Kidney (tissue), 14 donors: Measurements from ENCODE around the gene RREB1. TPM values are rescaled to one million over a fixed set of nuclear protein-coding genes. Genes with fewer than 3 reads are reported as not detected.

Source experiments
- DNase-seq, 5 donors: peaks; one replicate each; pipeline ENCODE4 v3.0.0-alpha.2; 2013 to 2020
- FAIRE-seq: peaks from 2 replicates; lab custom pipeline; 2012; peaks lifted over from hg19 to GRCh38; lab: Jason Lieb, UNC
- H3K27ac ChIP-seq, 2 donors: one replicate each; pipeline ENCODE4 v1.7.0; 2013; ENCODE audit warnings: low read depth in 2 of 2, low read length in 2 of 2, inconsistent platforms in 1 of 2
- H3K27me3 ChIP-seq: one replicate; pipeline ENCODE4 v1.7.1; 2013; ENCODE audit warnings: low read length, inconsistent platforms; ENCODE audit not compliant: control insufficient read depth, insufficient read depth
- H3K36me3 ChIP-seq, 3 donors: one replicate each; pipeline versions ENCODE4 v1.7.0 to v1.7.1; 2013; ENCODE audit warnings: low read length in 3 of 3, control low read depth in 1 of 3, inconsistent platforms in 1 of 3; ENCODE audit not compliant: insufficient read depth in 3 of 3, control insufficient read depth in 2 of 3
- H3K4me1 ChIP-seq, 3 donors: one replicate each; pipeline versions ENCODE4 v1.7.0 to v1.7.1; 2013; ENCODE audit warnings: low read length in 3 of 3, inconsistent platforms in 1 of 3, low read depth in 1 of 3; ENCODE audit not compliant: control insufficient read depth in 2 of 3, insufficient read depth in 2 of 3
- H3K4me3 ChIP-seq, 3 donors: one replicate each; pipeline versions ENCODE4 v1.7.0 to v1.8.1; 2013; ENCODE audit warnings: low read length in 3 of 3, control low read depth in 1 of 3, inconsistent platforms in 1 of 3
- H3K9ac ChIP-seq, 3 donors: one replicate each; pipeline versions ENCODE4 v1.7.0 to v1.7.1; 2013; ENCODE audit warnings: low read length in 3 of 3, control low read depth in 1 of 3, inconsistent platforms in 1 of 3
- H3K9me3 ChIP-seq, 3 donors: one replicate each; pipeline versions ENCODE4 v1.7.0 to v1.7.1; 2013; ENCODE audit warnings: low read length in 3 of 3, control low read depth in 1 of 3, inconsistent platforms in 1 of 3; ENCODE audit not compliant: control insufficient read depth in 2 of 3, insufficient read depth in 1 of 3
- intact Hi-C: fragments of 100-400 bp; cut with DNase I; formaldehyde crosslinking; loops from one replicate; pipeline ENCODE4 v1.11.1; 2022
- polyA plus RNA-seq: library from polyadenylated mRNA; stranded (reverse); fragments of 350-450 nt; fragmentation: Illumina TruSeq; extraction: RNeasy Lipid Tissue Mini Kit (QIAGEN cat#74804); gene quantifications from one replicate; pipeline ENCODE4 v1.2.3, GENCODE V29; 2014; ENCODE audit warnings: low read depth, low replicate concordance; ENCODE audit not compliant: insufficient read depth
- total RNA-seq: library from RNA; stranded (reverse); fragmentation: NEBNext Ultra II Directional; extraction: Animal tissue kit (Norgen Biotek cat#: 25700); gene quantifications from one replicate; pipeline ENCODE4 v1.2.1, GENCODE V29; 2021
- TF ChIP-seq, protein P1 (sequence below): IDR thresholded peaks from 3 replicates; pipeline ENCODE4 v1.5.1; 2012; ENCODE audit warnings: mild to moderate bottlenecking, moderate library complexity, borderline replicate concordance; ENCODE audit not compliant: insufficient read depth; ENCODE audit errors: extremely low read depth
- donor health status: control.
- donor health status: control.
- donor health status: control.
- donor health status: control.
- donor health status: control.
- donor health status: DM: yes; HTN: yes; CAD: no.
- donor health status: Normal renal cell carcinoma (clear cell type).

The RREB1 gene
- total and polyA plus RNA-seq, 2 donors from 2014 or later = 5.9 to 56.5 TPM

DNA sequence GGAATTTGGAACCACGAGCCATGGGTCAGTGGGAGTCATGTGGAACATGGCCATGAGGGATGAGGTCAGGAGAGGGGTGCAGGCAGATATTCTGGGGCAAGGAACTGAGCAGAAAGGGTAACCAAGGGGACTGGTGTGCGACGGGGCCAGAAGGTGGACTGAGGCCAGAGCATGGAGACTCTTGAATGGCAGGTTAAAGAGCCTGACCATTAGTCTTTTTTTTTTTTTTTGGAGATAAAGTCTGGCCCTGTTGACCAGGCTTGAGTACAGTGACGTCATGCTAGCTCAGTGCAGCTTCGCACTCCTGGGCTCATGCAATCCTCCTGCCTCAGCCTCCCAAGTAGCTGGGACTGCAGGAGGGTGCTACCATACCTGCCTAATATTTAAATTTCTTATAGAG, 64.0 kb downstream of the RREB1 start:
- H3K4me1 ChIP-seq = peaks cover 3 to 45% (median 40%) of the 10 kb centered on the region in 3 donors
- TF ChIP-seq, protein P1, sequence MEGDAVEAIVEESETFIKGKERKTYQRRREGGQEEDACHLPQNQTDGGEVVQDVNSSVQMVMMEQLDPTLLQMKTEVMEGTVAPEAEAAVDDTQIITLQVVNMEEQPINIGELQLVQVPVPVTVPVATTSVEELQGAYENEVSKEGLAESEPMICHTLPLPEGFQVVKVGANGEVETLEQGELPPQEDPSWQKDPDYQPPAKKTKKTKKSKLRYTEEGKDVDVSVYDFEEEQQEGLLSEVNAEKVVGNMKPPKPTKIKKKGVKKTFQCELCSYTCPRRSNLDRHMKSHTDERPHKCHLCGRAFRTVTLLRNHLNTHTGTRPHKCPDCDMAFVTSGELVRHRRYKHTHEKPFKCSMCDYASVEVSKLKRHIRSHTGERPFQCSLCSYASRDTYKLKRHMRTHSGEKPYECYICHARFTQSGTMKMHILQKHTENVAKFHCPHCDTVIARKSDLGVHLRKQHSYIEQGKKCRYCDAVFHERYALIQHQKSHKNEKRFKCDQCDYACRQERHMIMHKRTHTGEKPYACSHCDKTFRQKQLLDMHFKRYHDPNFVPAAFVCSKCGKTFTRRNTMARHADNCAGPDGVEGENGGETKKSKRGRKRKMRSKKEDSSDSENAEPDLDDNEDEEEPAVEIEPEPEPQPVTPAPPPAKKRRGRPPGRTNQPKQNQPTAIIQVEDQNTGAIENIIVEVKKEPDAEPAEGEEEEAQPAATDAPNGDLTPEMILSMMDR = no peak
- peak overlapping the region in 1 of 3 donors; percentile 18 for H3K4me3 ChIP-seq
- intact Hi-C loops = no loop called here
- no peaks in the 10 kb centered on the region for H3K36me3 ChIP-seq
- H3K27me3 ChIP-seq = no peaks in the 10 kb centered on the region
- peak overlapping the region; percentile 53 to 80 for H3K27ac ChIP-seq
- no peak overlapping the region for H3K9ac ChIP-seq
- no peaks in the 10 kb centered on the region for H3K9me3 ChIP-seq
- no peak for FAIRE-seq
- DNase-seq = no peak

DNA sequence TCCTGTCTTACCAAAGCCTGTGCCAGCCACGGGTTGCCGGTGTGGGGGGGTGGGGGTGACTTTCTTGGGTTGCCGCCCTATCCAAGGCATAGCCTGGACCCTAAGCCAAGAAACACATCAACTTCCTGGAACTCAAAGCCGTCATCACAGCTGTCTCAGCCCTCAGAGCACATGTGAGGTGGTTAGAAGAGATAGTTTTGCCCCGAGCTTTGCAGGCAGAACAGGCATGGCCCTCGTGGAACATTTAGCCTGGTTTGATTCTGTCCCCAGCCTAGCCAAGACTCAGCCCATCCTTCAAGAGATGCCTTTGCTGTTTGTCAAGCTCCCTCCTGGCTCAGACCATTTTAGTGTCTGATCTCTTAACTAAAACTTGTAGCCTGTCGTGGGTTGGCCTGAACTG, 64.9 kb downstream of the RREB1 start:
- Histone ChIP-seq H3K27me3 (no peaks in the 10 kb centered on the region), H3K27ac (peak overlapping the region; percentile 39 to 62), H3K9me3 (no peaks in the 10 kb centered on the region), H3K36me3 (peaks cover 0 to 2% (median 0%) of the 10 kb centered on the region in 3 donors), H3K4me1 (peaks cover 3 to 41% (median 37%) of the 10 kb centered on the region in 3 donors), H3K4me3 (no peak overlapping the region), H3K9ac (no peak overlapping the region)
- TF ChIP-seq, protein P1 = no peak
- no peak for FAIRE-seq
- no peak for DNase-seq
- intact Hi-C loops = no loop called here

DNA sequence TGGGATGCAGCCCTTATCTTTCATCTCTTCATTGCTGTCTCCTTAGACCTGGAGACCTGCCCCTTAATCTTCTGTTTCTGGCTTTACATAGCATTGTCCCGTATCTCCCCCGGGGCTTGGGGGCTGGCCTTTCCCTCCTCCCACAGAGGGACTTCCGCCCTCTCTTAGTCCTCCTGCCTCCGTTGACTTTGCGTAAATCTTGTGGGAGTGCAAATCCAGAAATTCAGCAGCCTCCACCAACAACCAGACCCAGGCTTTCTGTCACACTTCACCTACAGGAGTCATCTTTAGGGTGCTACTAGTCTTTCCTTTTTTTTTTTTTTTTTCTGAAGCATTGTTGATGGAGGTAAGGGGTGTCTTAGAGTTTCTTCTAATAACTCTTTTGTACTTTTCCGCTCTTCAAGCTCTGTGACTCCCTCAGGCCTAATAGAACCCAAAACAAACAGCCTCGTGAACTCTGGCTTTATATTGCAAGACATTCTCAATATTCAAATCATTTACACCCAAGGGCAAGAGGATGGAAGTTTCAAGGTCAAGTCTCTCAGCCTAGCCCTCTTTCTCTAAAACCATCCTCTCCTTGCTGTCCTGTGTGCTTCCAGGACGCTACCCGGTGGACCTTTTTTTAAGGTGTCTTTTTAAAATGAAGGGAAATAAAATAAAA, 66.2 kb downstream of the RREB1 start:
- FAIRE-seq = no peak
- Histone ChIP-seq H3K27ac (peak overlapping the region; percentile 39 to 44), H3K36me3 (peaks cover 0 to 5% (median 5%) of the 10 kb centered on the region in 3 donors), H3K4me1 (peaks cover 3 to 30% (median 28%) of the 10 kb centered on the region in 3 donors), H3K27me3 (no peaks in the 10 kb centered on the region), H3K9me3 (no peaks in the 10 kb centered on the region), H3K4me3 (no peak overlapping the region), H3K9ac (peak overlapping the region in 1 of 3 donors; percentile 29)
- peak in 1 of 5 donors; percentile 56 for DNase-seq
- TF ChIP-seq, protein P1 = no peak
- intact Hi-C loops = no loop called here
